ENCODE measurements around the gene SREK1.

DNA sequence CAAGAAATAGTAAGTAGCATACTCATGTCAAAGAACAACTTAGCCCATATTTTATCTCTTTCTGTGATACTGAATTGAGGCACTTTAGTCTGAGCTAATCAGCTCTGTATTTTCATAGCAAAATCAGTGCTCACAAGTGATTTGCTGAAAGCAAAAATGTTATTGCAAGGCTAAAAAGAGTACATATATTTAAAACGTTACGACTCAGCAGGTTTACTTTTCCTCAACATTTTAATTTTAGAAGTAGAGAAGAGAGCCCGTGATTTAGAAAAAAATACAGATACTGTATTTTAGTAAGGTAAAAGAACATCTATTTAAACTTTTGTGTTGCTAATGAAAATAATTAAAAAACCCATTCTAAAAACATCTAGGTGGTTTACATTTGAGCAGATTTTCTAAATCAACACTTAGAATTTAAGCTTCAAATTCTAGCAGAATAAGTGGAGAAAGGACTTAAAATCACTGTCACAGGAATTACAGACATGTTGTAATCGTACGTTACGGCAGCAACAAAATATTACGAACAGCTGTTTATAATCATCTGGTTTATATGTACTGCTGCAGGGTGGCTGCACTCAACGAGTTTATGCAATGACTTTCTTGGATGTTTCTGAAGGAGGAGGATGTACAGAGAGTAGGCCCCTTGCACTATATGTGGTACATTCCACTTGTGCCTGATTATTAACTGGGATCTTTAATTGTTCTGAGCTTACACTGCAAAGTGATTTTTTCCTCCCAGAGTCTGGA, 20.1 kb downstream of the SREK1 start:
- TF ChIP-seq, protein P1, sequence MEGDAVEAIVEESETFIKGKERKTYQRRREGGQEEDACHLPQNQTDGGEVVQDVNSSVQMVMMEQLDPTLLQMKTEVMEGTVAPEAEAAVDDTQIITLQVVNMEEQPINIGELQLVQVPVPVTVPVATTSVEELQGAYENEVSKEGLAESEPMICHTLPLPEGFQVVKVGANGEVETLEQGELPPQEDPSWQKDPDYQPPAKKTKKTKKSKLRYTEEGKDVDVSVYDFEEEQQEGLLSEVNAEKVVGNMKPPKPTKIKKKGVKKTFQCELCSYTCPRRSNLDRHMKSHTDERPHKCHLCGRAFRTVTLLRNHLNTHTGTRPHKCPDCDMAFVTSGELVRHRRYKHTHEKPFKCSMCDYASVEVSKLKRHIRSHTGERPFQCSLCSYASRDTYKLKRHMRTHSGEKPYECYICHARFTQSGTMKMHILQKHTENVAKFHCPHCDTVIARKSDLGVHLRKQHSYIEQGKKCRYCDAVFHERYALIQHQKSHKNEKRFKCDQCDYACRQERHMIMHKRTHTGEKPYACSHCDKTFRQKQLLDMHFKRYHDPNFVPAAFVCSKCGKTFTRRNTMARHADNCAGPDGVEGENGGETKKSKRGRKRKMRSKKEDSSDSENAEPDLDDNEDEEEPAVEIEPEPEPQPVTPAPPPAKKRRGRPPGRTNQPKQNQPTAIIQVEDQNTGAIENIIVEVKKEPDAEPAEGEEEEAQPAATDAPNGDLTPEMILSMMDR (IDR thresholded peaks at IDR 0.05; ENCODE audit: insufficient read depth, low read length, poor library complexity, severe bottlenecking), result no peak
- no peak for TF ChIP-seq EZH2phosphoT487 (conservative IDR thresholded peaks at IDR 0.05; ENCODE audit: low read length)
